Astrocyte of the spinal cord (primary cell): ENCODE data around the gene TMEM51.

Source experiments
- DNase-seq: peaks from one replicate; pipeline ENCODE4 v3.0.0; 2011; ENCODE audit warnings: low read depth, low spot score
- H3K4me3 ChIP-seq: 2 replicates; pipeline ENCODE4 v1.5.1; 2011; ENCODE audit warnings: low read depth, mild to moderate bottlenecking, low read length, moderate library complexity
- in situ Hi-C: cut with HindIII; loops from 2 replicates; pipeline ENCODE4 v1.10.0; 2017; ENCODE audit warnings: low sequenced_read_pairs
- TF ChIP-seq, protein P1 (sequence below): IDR thresholded peaks from 2 replicates; pipeline ENCODE4 v1.5.1; 2012; ENCODE audit warnings: low read depth, mild to moderate bottlenecking, low read length, inconsistent platforms

The TMEM51 gene

DNA sequence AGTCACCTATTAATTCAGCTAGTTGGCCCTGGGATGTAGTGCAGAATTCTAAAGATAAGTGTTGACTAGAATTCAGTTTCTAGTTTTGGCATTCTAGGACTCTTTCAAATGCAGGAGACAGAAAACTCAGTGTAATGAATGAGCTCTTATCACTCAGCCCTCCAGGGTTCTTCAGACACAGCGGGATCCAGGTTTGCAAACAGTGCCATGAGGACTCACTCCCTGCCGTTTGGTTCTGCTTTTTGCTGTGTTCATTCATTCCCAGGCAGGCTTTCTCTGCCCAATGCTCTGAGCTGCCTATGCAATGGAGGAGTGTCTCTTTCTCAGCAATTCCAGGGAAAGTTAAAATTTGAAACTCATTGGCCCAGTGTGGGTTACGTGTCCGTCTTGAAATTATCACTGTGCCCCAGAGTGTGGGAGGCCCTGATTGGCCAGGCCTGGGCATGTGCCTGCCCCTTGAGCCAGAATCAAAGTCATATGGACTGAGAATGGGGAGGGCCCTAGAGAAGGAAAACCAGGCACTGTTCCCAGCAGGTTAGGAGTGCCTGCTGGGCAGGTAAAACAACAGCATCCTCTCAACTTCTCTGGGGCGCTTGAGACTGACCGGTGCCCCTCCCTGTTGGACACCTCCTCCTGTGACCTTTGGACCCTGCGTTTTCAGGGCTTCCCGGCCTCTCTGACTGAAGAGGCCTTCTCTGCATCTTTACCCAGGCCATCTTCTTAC lies 43.4 kb downstream of the TMEM51 start:
- TF ChIP-seq, protein P1, sequence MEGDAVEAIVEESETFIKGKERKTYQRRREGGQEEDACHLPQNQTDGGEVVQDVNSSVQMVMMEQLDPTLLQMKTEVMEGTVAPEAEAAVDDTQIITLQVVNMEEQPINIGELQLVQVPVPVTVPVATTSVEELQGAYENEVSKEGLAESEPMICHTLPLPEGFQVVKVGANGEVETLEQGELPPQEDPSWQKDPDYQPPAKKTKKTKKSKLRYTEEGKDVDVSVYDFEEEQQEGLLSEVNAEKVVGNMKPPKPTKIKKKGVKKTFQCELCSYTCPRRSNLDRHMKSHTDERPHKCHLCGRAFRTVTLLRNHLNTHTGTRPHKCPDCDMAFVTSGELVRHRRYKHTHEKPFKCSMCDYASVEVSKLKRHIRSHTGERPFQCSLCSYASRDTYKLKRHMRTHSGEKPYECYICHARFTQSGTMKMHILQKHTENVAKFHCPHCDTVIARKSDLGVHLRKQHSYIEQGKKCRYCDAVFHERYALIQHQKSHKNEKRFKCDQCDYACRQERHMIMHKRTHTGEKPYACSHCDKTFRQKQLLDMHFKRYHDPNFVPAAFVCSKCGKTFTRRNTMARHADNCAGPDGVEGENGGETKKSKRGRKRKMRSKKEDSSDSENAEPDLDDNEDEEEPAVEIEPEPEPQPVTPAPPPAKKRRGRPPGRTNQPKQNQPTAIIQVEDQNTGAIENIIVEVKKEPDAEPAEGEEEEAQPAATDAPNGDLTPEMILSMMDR = no peak
- H3K4me3 ChIP-seq = no peak overlapping the region
- no peak for DNase-seq
- in situ Hi-C loops = no loop called here

DNA sequence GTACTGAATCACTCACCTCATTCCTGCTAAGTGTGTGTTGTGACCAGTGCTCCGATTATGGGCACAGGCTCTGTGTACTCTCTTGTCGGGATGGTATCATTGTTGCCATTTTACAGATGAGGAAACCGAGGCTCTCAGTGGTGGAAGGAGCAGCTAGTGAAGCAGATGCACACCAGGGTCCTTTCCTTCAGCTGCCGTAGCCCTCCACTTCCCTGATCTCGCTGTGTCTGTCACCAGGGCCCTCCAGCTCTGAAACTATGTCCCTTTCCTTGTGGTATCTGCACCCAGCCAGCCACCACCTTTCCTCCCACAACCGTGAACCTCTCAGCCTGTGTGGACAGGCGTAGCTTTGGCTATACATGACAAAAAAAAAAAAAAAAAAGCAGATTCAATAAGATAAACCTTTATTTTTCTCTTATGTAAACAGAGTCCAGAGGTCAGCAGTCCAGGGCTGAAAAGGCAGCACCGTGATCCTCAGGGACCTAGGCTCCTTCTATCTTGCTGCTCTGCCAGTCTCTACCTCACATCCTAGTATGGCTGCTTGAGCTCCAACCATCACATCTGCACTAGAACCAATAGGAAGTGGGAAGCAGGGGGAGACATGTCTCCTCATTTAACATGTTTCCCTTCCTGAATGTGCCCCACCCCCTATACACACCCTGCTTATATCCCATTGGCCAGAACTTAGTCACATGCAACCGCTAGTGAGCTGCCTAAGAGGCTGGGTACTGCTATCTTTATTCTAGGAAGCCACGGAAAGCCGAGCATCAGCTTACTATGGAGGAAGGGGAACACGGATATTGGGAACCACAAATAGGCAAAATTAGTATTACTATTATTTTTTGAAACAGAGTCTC lies 44.3 kb downstream of the TMEM51 start:
- no peak for DNase-seq
- in situ Hi-C loops = no loop called here
- no peak overlapping the region for H3K4me3 ChIP-seq
- TF ChIP-seq, protein P1 = no peak

DNA sequence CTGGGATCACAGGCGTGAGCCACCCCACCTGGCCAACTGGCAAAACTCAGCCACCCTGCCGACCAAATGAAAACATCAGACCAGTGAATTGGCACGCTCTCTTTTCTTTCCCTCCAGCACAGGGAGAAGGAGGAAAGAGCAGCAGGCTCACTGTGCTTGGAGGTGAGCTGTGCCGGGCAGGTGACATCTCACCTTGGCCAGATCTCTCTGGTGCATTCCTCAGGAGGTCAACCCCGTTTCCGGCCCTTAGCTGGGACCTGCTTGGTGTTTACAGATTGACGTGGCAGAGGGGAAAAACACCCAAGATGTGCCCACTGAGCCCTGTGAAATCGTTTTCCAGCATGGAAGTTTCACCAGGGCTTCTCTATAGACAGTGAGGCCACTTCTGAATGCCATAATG lies 45.1 kb downstream of the TMEM51 start:
- H3K4me3 ChIP-seq = no peak overlapping the region
- in situ Hi-C loops = no loop called here
- TF ChIP-seq, protein P1 = no peak
- no peak for DNase-seq

DNA sequence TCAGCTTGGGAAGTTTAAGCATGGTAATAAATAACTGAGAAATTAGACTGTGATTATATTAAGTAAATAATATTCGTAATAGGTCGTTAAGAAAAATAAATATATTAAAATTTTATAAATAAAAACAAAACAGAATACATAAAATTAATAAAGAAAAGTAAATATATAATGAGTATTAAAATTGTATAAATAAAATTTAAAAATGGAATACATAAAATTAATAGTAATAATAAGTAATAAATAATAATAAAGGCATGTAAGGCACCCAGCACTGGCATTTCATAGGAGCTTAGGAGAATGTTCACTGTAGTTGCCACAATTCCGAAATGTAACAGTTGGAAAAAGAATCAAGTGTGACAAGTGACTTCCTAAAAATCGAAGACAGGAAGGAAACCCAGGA lies 47.7 kb downstream of the TMEM51 start:
- no peak for DNase-seq
- TF ChIP-seq, protein P1 = no peak
- in situ Hi-C loops = no loop called here
- no peak overlapping the region for H3K4me3 ChIP-seq

DNA sequence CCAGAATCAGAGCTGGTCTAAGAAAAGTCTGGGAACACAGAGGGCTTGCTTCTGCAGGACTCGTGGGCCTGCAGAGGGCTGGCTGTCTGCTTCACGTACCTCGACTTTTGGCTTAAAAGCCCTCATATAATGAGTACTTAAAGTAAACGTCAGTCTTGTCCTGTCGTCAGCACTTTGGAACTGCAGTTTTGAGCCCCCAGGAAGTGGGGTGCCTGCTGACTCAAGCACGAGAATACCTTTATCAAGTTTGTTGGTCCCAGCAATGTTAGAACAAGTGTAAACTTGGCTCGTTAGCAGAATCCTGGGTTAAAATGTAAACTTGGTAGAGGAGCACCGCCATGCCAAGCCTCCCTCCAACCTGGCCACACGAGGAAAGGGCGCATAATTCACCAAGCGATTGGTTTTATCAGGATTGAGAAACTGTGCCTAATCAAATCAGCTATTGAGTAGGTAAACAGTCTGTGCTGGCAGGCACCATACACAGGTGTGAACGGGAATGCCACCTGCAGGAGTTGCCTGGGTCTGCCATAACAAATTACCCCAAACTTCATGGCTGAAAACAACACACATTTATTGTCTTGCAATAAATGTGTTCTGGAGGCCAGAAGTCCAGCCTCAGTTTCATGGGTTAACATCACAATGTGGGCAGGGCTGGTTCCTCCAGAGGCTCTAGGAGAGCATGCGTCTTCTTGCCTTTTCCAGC lies 48.5 kb downstream of the TMEM51 start:
- DNase-seq = no peak
- TF ChIP-seq, protein P1 = no peak
- in situ Hi-C loops = no loop called here
- no peak overlapping the region for H3K4me3 ChIP-seq

DNA sequence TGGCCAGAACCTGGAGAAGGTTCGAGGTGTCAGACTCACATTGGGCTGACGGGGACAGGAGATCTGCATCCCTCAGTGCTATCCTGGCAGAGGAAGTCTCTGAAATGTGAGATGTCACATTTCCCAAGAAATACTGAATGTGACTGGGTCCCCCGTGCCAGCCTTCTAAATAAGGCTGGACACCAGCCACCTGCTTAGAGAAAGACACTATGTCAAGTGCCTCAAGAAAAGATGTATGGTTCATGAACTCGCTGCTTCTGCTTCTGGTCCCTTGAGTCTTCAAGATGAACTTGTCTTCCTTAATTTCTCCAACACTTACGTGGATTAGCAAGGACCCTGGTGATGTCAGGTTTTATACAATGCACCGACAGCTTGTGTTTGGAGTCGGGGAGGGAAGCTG lies 51.4 kb downstream of the TMEM51 start:
- in situ Hi-C loops = no loop called here
- H3K4me3 ChIP-seq = no peak overlapping the region
- TF ChIP-seq, protein P1 = no peak
- no peak for DNase-seq
